Natural killer cell (primary cell): Measurements from ENCODE around the gene RBM38. TPM values are rescaled to one million over a fixed set of nuclear protein-coding genes. Genes with fewer than 3 reads are reported as not detected.

Experiments
- ATAC-seq, 3 donors: fragments of 150-1000 bp in 2 of 3; fragments of 200-7000 bp in 1 of 3; cut with Tn5 transposase; 1 replicate in 1 of 3; 2 replicates in 2 of 3; pipeline ENCODE4 v1.10.0; 2021; ENCODE audit warnings: mild to moderate bottlenecking in 2 of 3, moderate library complexity in 2 of 3
- DNase-seq, 2 donors: peaks; one replicate each; pipeline versions ENCODE4 v3.0.0 to v3.0.0-alpha.2; 2013 to 2021; ENCODE audit warnings: mixed read lengths in 1 of 2
- H3K27ac ChIP-seq: one replicate; pipeline ENCODE4 v1.5.1; 2013; ENCODE audit warnings: mild to moderate bottlenecking, low read length
- H3K27me3 ChIP-seq: one replicate; pipeline ENCODE4 v1.6.1; 2013; ENCODE audit warnings: low read length; ENCODE audit not compliant: control insufficient read depth, insufficient read depth
- H3K36me3 ChIP-seq: one replicate; pipeline ENCODE4 v1.6.1; 2013; ENCODE audit warnings: low read length; ENCODE audit not compliant: control insufficient read depth, insufficient read depth
- H3K4me1 ChIP-seq: one replicate; pipeline ENCODE4 v1.6.1; 2013; ENCODE audit warnings: low read length; ENCODE audit not compliant: control insufficient read depth, insufficient read depth
- H3K4me3 ChIP-seq: one replicate; pipeline ENCODE4 v1.5.1; 2013; ENCODE audit warnings: low read length
- H3K9me3 ChIP-seq: one replicate; pipeline ENCODE4 v1.6.1; 2013; ENCODE audit warnings: low read length; ENCODE audit not compliant: control insufficient read depth, insufficient read depth
- H3K27ac Mint-ChIP-seq, 2 donors: one replicate each; pipeline ENCODE4 v1.8.0; 2022; ENCODE audit warnings: mild to moderate bottlenecking in 2 of 2, mixed read lengths in 2 of 2, moderate library complexity in 1 of 2
- H3K27me3 Mint-ChIP-seq, 2 donors: one replicate each; pipeline ENCODE4 v1.8.0; 2022; ENCODE audit warnings: low read depth in 2 of 2, mixed read lengths in 2 of 2
- H3K36me3 Mint-ChIP-seq: one replicate; pipeline ENCODE4 v1.8.0; 2022; ENCODE audit warnings: mixed read lengths
- H3K4me1 Mint-ChIP-seq, 2 donors: one replicate each; pipeline ENCODE4 v1.8.0; 2022; ENCODE audit warnings: mixed read lengths in 2 of 2
- H3K4me3 Mint-ChIP-seq: one replicate; pipeline ENCODE4 v1.8.0; 2022; ENCODE audit warnings: mild to moderate bottlenecking, moderate library complexity, mixed read lengths
- H3K9me3 Mint-ChIP-seq, 2 donors: one replicate each; pipeline ENCODE4 v1.8.0; 2022; ENCODE audit warnings: mixed read lengths in 2 of 2
- WGBS: methylation state at CpG from one replicate; pipeline ENCODE4 v1.1.7; 2013; ENCODE audit warnings: missing lambda C conversion rate; ENCODE audit not compliant: insufficient coverage; 5-methylcytosine and 5-hydroxymethylcytosine counted together
- intact Hi-C: fragments of 100-400 bp; cut with micrococcal nuclease; formaldehyde crosslinking; loops from one replicate; pipeline ENCODE4 v1.14.2; 2022
- total RNA-seq, 4 donors: library from RNA; stranded (reverse); fragments of 120-200 nt in 1 of 4; gene quantifications; one replicate each; pipeline versions ENCODE4 v1.2.3 to v1.2.4, GENCODE V29; 2013 to 2022
- TF ChIP-seq, protein P1 (sequence below): fragments of 200-600 bp; IDR thresholded peaks from one replicate; pipeline ENCODE4 v1.8.0; 2022; ENCODE audit warnings: antibody characterized with exemption

The RBM38 gene
- total RNA-seq, 3 donors from 2014 or later (not counting 1 experiment from before 2014, with no cell fraction given): 217 to 392 (median 264) TPM

GRCh38 chr20:57370316-57370715 is 20.9 kb upstream of the RBM38 start:
- intact Hi-C loops: no loop called here
- H3K4me3 ChIP-seq: no peak overlapping the region
- no peaks in the 10 kb centered on the region for H3K27me3 ChIP-seq
- WGBS: 96% methylated on average over 8 of the region's 9 CpGs
- H3K4me3 Mint-ChIP-seq: no peak overlapping the region
- peak overlapping the region in 1 of 2 donors; percentile 4 for H3K27ac Mint-ChIP-seq
- no peaks in the 10 kb centered on the region for H3K27me3 Mint-ChIP-seq
- no peaks in the 10 kb centered on the region for H3K9me3 Mint-ChIP-seq
- TF ChIP-seq, protein P1, sequence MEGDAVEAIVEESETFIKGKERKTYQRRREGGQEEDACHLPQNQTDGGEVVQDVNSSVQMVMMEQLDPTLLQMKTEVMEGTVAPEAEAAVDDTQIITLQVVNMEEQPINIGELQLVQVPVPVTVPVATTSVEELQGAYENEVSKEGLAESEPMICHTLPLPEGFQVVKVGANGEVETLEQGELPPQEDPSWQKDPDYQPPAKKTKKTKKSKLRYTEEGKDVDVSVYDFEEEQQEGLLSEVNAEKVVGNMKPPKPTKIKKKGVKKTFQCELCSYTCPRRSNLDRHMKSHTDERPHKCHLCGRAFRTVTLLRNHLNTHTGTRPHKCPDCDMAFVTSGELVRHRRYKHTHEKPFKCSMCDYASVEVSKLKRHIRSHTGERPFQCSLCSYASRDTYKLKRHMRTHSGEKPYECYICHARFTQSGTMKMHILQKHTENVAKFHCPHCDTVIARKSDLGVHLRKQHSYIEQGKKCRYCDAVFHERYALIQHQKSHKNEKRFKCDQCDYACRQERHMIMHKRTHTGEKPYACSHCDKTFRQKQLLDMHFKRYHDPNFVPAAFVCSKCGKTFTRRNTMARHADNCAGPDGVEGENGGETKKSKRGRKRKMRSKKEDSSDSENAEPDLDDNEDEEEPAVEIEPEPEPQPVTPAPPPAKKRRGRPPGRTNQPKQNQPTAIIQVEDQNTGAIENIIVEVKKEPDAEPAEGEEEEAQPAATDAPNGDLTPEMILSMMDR: no peak
- H3K4me1 ChIP-seq: peaks cover 6% of the 10 kb centered on the region
- peaks cover 35% of the 10 kb centered on the region for H3K36me3 Mint-ChIP-seq
- H3K27ac ChIP-seq: no peak overlapping the region
- no peaks in the 10 kb centered on the region for H3K9me3 ChIP-seq
- DNase-seq: no peak
- H3K36me3 ChIP-seq: peaks cover 84% of the 10 kb centered on the region
- H3K4me1 Mint-ChIP-seq: peaks cover 0 to 9% of the 10 kb centered on the region in 2 donors
- no peak for ATAC-seq

DNA sequence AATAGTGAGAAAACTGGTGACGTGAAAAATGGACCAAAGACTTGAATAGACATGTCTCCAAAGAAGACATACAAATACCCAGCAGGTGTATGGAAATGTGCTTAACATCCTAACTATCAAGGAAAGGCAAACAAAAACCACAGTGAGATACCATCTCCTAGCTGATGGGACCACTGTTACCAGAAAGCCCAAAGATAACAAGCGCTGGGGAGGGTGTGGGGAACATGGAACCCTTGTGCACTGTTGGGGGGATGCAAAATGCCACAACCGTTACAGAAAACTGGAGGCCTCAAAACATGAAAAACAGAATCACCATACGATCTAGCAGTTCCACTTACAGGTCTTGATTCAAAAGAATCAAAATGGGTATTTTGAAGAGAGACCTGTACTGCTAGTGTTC is 19.8 kb upstream of the RBM38 start:
- no peaks in the 10 kb centered on the region for H3K27me3 ChIP-seq
- no peaks in the 10 kb centered on the region for H3K9me3 ChIP-seq
- intact Hi-C loops: no loop called here
- no peak overlapping the region for H3K27ac ChIP-seq
- peaks cover 40% of the 10 kb centered on the region for H3K36me3 Mint-ChIP-seq
- no peak overlapping the region for H3K27ac Mint-ChIP-seq
- 94% methylated on average over 4 of the region's 4 CpGs for WGBS
- H3K4me3 ChIP-seq: no peak overlapping the region
- peaks cover 84% of the 10 kb centered on the region for H3K36me3 ChIP-seq
- H3K27me3 Mint-ChIP-seq: no peaks in the 10 kb centered on the region
- ATAC-seq (no peak), DNase-seq (no peak)
- H3K4me1 Mint-ChIP-seq: peaks cover 0 to 19% of the 10 kb centered on the region in 2 donors
- H3K4me3 Mint-ChIP-seq: no peak overlapping the region
- no peaks in the 10 kb centered on the region for H3K9me3 Mint-ChIP-seq
- H3K4me1 ChIP-seq: peaks cover 7% of the 10 kb centered on the region
- TF ChIP-seq, protein P1: no peak

- ATAC-seq: no peak
- intact Hi-C loops: no loop called here
- Histone ChIP-seq H3K27me3 (no peaks in the 10 kb centered on the region), H3K27ac (no peak overlapping the region), H3K4me1 (peaks cover 7% of the 10 kb centered on the region), H3K36me3 (peaks cover 80% of the 10 kb centered on the region), H3K4me3 (no peak overlapping the region), H3K9me3 (no peaks in the 10 kb centered on the region)
- peaks cover 46% of the 10 kb centered on the region for H3K36me3 Mint-ChIP-seq
- 94% methylated on average over 9 of the region's 9 CpGs for WGBS
- H3K27me3 Mint-ChIP-seq: no peaks in the 10 kb centered on the region
- no peak overlapping the region for H3K4me3 Mint-ChIP-seq
- peaks cover 0 to 19% of the 10 kb centered on the region in 2 donors for H3K4me1 Mint-ChIP-seq
- TF ChIP-seq, protein P1: no peak
- DNase-seq: no peak
- no peak overlapping the region for H3K27ac Mint-ChIP-seq
- H3K9me3 Mint-ChIP-seq: no peaks in the 10 kb centered on the region
Observed at GRCh38 chr20:57372157-57372556, 19.0 kb upstream of the RBM38 start.
